Neural cell (in vitro differentiated cells): ENCODE results near the gene CUEDC1. TPM values are rescaled to one million over a fixed set of nuclear protein-coding genes. Genes with fewer than 3 reads are reported as not detected.

Source experiments
- H2AFZ ChIP-seq: fragments of 200-600, 300-800 bp; sonication (generic), shearing (Covaris generic); 2 replicates; pipeline ENCODE4 v1.6.0; 2014; ENCODE audit warnings: low read depth, mild to moderate bottlenecking, antibody characterized with exemption, low read length, moderate library complexity
- H3F3A ChIP-seq: fragments of 200-600 bp; shearing (Covaris generic); 2 replicates; pipeline ENCODE4 v1.6.1; 2016; ENCODE audit warnings: mild to moderate bottlenecking, moderate library complexity, mixed read lengths, antibody characterized with exemption, low read length; ENCODE audit not compliant: insufficient read depth, poor library complexity, severe bottlenecking
- H3K27ac ChIP-seq: fragments of 200-600, 300-800 bp; sonication (generic), shearing (Covaris generic); 2 replicates; pipeline ENCODE4 v1.5.1; 2014; ENCODE audit warnings: mild to moderate bottlenecking, low read length, moderate library complexity
- H3K27me3 ChIP-seq: fragments of 300-800, 200-600 bp; sonication (generic), shearing (Covaris generic); 2 replicates; pipeline ENCODE4 v1.6.0; 2014; ENCODE audit warnings: mild to moderate bottlenecking, low read depth, low read length, moderate library complexity; ENCODE audit not compliant: insufficient read depth
- H3K36me3 ChIP-seq: fragments of 300-800, 200-600 bp; sonication (generic), shearing (Covaris generic); 2 replicates; pipeline ENCODE4 v1.5.1; 2014; ENCODE audit warnings: mild to moderate bottlenecking, antibody characterized with exemption, low read length, moderate library complexity; ENCODE audit not compliant: insufficient read depth
- H3K4me2 ChIP-seq: fragments of 300-800, 200-600 bp; sonication (generic), shearing (Covaris generic); 2 replicates; pipeline ENCODE4 v1.6.0; 2014; ENCODE audit warnings: mild to moderate bottlenecking, low read length
- H3K4me3 ChIP-seq: fragments of 300-800, 200-600 bp; sonication (generic), shearing (Covaris generic); 2 replicates; pipeline ENCODE4 v1.5.1; 2014; ENCODE audit warnings: mild to moderate bottlenecking, low read length, moderate library complexity
- H3K79me2 ChIP-seq: fragments of 200-600 bp; shearing (Covaris generic); replicated peaks from 2 replicates; pipeline ENCODE4 v1.6.0; 2014; ENCODE audit warnings: mild to moderate bottlenecking, low read length, moderate library complexity; ENCODE audit not compliant: insufficient read depth
- H3K9ac ChIP-seq: fragments of 300-800, 200-600 bp; sonication (generic), shearing (Covaris generic); 2 replicates; pipeline ENCODE4 v1.6.1; 2016; ENCODE audit warnings: mild to moderate bottlenecking, low read length, mixed read lengths
- H3K9me2 ChIP-seq: fragments of 200-600 bp; shearing (Covaris generic); 2 replicates; pipeline ENCODE4 v1.6.1; 2016; ENCODE audit warnings: mild to moderate bottlenecking, low read length, mixed read lengths; ENCODE audit not compliant: insufficient read depth
- H3K9me3 ChIP-seq: fragments of 200-600, 300-800 bp; sonication (generic), shearing (Covaris generic); 2 replicates; pipeline ENCODE4 v1.6.1; 2016; ENCODE audit warnings: mild to moderate bottlenecking, mixed run types, low read length, moderate library complexity, mixed read lengths
- H4K20me1 ChIP-seq: fragments of 200-600 bp; shearing (Covaris generic); 2 replicates; pipeline ENCODE4 v1.6.1; 2016; ENCODE audit warnings: mild to moderate bottlenecking, mixed run types; ENCODE audit not compliant: insufficient read depth
- CTCF ChIP-seq: fragments of 450-650 bp; IDR thresholded peaks from 2 replicates; pipeline ENCODE4 v1.5.1; 2014; ENCODE audit warnings: antibody characterized with exemption, mild to moderate bottlenecking, moderate library complexity; ENCODE audit not compliant: poor library complexity, severe bottlenecking
- EP300 ChIP-seq: fragments of 450-650 bp; conservative IDR thresholded peaks from 2 replicates; pipeline ENCODE4 v1.6.1; 2014; ENCODE audit warnings: antibody characterized with exemption, mild to moderate bottlenecking, moderate library complexity; ENCODE audit not compliant: poor library complexity, severe bottlenecking
- EZH2 ChIP-seq: fragments of 200-600, 300-800 bp; shearing (Covaris generic), sonication (generic); IDR thresholded peaks from 2 replicates; pipeline ENCODE4 v1.6.1; 2014; ENCODE audit warnings: antibody characterized with exemption, low read length, borderline replicate concordance, mild to moderate bottlenecking; ENCODE audit not compliant: insufficient read depth, poor library complexity, severe bottlenecking
- MXI1 ChIP-seq: fragments of 450-650 bp; conservative IDR thresholded peaks from 2 replicates; pipeline ENCODE4 v1.6.1; 2014; ENCODE audit warnings: antibody characterized with exemption, mild to moderate bottlenecking; ENCODE audit not compliant: poor library complexity, severe bottlenecking
- POLR2AphosphoS5 ChIP-seq: IDR thresholded peaks from 2 replicates; pipeline ENCODE4 v1.6.1; 2012
- RAD21 ChIP-seq: fragments of 450-650 bp; conservative IDR thresholded peaks from 2 replicates; pipeline ENCODE4 v1.6.1; 2014; ENCODE audit warnings: antibody characterized with exemption, mild to moderate bottlenecking, moderate library complexity
- REST ChIP-seq: IDR thresholded peaks from 2 replicates; pipeline ENCODE4 v1.6.1; 2012; ENCODE audit warnings: borderline replicate concordance
- SMC3 ChIP-seq: fragments of 450-650 bp; conservative IDR thresholded peaks from 2 replicates; pipeline ENCODE4 v1.6.1; 2014; ENCODE audit warnings: antibody characterized with exemption, mild to moderate bottlenecking, moderate library complexity; ENCODE audit not compliant: poor library complexity
- TAF1 ChIP-seq: IDR thresholded peaks from 2 replicates; pipeline ENCODE4 v1.6.1; 2012; ENCODE audit warnings: low read depth
- polyA plus RNA-seq: library from polyadenylated mRNA; depleted of rRNA; stranded (reverse); fragments of >200 nt; gene quantifications from 2 replicates; pipeline ENCODE4 v1.2.3, GENCODE V29; 2014

CUEDC1 gene
- polyA plus RNA-seq, 1 donor from 2014 or later: 27.0 TPM

GRCh38 chr17:57943645-57944044 lies 11.6 kb downstream of the CUEDC1 start:
- H4K20me1 ChIP-seq: no peaks in the 10 kb centered on the region
- no peaks in the 10 kb centered on the region for H3F3A ChIP-seq
- no peak overlapping the region for H3K27ac ChIP-seq
- H3K9me2 ChIP-seq: no peaks in the 10 kb centered on the region
- H2AFZ ChIP-seq: no peak overlapping the region
- H3K4me3 ChIP-seq: no peak overlapping the region
- H3K4me2 ChIP-seq: no peak overlapping the region
- H3K79me2 ChIP-seq: peaks cover 15% of the 10 kb centered on the region
- TF ChIP-seq CTCF: no peak
- H3K27me3 ChIP-seq: no peaks in the 10 kb centered on the region
- H3K9me3 ChIP-seq: no peaks in the 10 kb centered on the region
- no peak overlapping the region for H3K9ac ChIP-seq
- H3K36me3 ChIP-seq: no peaks in the 10 kb centered on the region

- no peak overlapping the region for H3K4me2 ChIP-seq
- no peaks in the 10 kb centered on the region for H4K20me1 ChIP-seq
- no peaks in the 10 kb centered on the region for H3F3A ChIP-seq
- peaks cover 18% of the 10 kb centered on the region for H3K79me2 ChIP-seq
- no peaks in the 10 kb centered on the region for H3K9me3 ChIP-seq
- H3K9ac ChIP-seq: no peak overlapping the region
- no peaks in the 10 kb centered on the region for H3K9me2 ChIP-seq
- no peak overlapping the region for H2AFZ ChIP-seq
- H3K27me3 ChIP-seq: no peaks in the 10 kb centered on the region
- no peaks in the 10 kb centered on the region for H3K36me3 ChIP-seq
- no peak overlapping the region for H3K27ac ChIP-seq
- no peak overlapping the region for H3K4me3 ChIP-seq
- TF ChIP-seq RAD21: no peak
- TF ChIP-seq TAF1: no peak
- TF ChIP-seq MXI1: no peak
- TF ChIP-seq SMC3: no peak
- TF ChIP-seq EP300: no peak
- TF ChIP-seq REST: no peak
Measured at GRCh38 chr17:57943140-57943539, 12.1 kb downstream of the CUEDC1 start.

GRCh38 chr17:57941384-57942370 lies 13.5 kb downstream of the CUEDC1 start:
- peaks cover 21% of the 10 kb centered on the region for H3K79me2 ChIP-seq
- H3K27me3 ChIP-seq: no peaks in the 10 kb centered on the region
- H4K20me1 ChIP-seq: no peaks in the 10 kb centered on the region
- H2AFZ ChIP-seq: no peak overlapping the region
- no peak overlapping the region for H3K4me2 ChIP-seq
- no peaks in the 10 kb centered on the region for H3K36me3 ChIP-seq
- no peak overlapping the region for H3K4me3 ChIP-seq
- H3K9ac ChIP-seq: no peak overlapping the region
- H3K9me3 ChIP-seq: no peaks in the 10 kb centered on the region
- H3K9me2 ChIP-seq: no peaks in the 10 kb centered on the region
- no peaks in the 10 kb centered on the region for H3F3A ChIP-seq
- no peak overlapping the region for H3K27ac ChIP-seq
- no peak for TF ChIP-seq EP300
- TF ChIP-seq POLR2AphosphoS5: no peak
- no peak for TF ChIP-seq MXI1
- no peak for TF ChIP-seq RAD21
- TF ChIP-seq SMC3: no peak
- no peak for TF ChIP-seq EZH2
- no peak for TF ChIP-seq CTCF
- TF ChIP-seq REST: no peak
